G401.6 (cell line): Measurements from ENCODE around the gene TMSB15A.
"Not testable (repeated sequence)": the region's sequence is repeated elsewhere in the genome, so short reads cannot be mapped to it uniquely, and the experiment has no call there.

ENCODE experiments used
- FAIRE-seq: peaks from 2 replicates; lab custom pipeline; 2012; peaks lifted over from hg19 to GRCh38; lab: Jason Lieb, UNC

TMSB15A gene

GRCh38 chrX:102515975-102516941 lies at the start of gene TMSB15A:
Gene TMSB15A (minus strand): TSS chrX:102516739.
- no peak for FAIRE-seq

- FAIRE-seq, result no peak
These were observed 44.0 kb upstream of the TMSB15A start for GRCh38 chrX:102560423-102561068.

GRCh38 chrX:102558607-102559006 lies 42.1 kb upstream of the TMSB15A start:
- no peak for FAIRE-seq

- FAIRE-seq, result no peak
These were observed 31.7 kb upstream of the TMSB15A start for GRCh38 chrX:102548231-102548630.

- FAIRE-seq, result no peak
These were observed 30.4 kb upstream of the TMSB15A start for GRCh38 chrX:102546828-102547493.

GRCh38 chrX:102546175-102546574 lies 29.6 kb upstream of the TMSB15A start:
- not testable (repeated sequence) for FAIRE-seq

- no peak for FAIRE-seq
These were observed 19.4 kb upstream of the TMSB15A start for GRCh38 chrX:102535958-102536357.

GRCh38 chrX:102517326-102517725 lies 787 bp upstream of the TMSB15A start:
- peak; percentile 81 for FAIRE-seq

GRCh38 chrX:102514536-102514935 lies 2.0 kb downstream of the TMSB15A start:
- no peak for FAIRE-seq

- no peak for FAIRE-seq
These were observed 17.8 kb downstream of the TMSB15A start for GRCh38 chrX:102498732-102499131.

- FAIRE-seq, result no peak
These were observed 24.8 kb downstream of the TMSB15A start for GRCh38 chrX:102491766-102492165.

GRCh38 chrX:102478765-102479164 lies 37.8 kb downstream of the TMSB15A start:
- not testable (repeated sequence) for FAIRE-seq

- not testable (repeated sequence) for FAIRE-seq
These were observed 44.7 kb downstream of the TMSB15A start, which contains the start of gene TCP11X2 for GRCh38 chrX:102471762-102472220. Gene TCP11X2 (minus strand): TSS chrX:102471812.

GRCh38 chrX:102470215-102470614 lies 46.3 kb downstream of the TMSB15A start:
- FAIRE-seq, result peak; percentile 82
